Measurements from ENCODE around the gene CDCA7.

DNA sequence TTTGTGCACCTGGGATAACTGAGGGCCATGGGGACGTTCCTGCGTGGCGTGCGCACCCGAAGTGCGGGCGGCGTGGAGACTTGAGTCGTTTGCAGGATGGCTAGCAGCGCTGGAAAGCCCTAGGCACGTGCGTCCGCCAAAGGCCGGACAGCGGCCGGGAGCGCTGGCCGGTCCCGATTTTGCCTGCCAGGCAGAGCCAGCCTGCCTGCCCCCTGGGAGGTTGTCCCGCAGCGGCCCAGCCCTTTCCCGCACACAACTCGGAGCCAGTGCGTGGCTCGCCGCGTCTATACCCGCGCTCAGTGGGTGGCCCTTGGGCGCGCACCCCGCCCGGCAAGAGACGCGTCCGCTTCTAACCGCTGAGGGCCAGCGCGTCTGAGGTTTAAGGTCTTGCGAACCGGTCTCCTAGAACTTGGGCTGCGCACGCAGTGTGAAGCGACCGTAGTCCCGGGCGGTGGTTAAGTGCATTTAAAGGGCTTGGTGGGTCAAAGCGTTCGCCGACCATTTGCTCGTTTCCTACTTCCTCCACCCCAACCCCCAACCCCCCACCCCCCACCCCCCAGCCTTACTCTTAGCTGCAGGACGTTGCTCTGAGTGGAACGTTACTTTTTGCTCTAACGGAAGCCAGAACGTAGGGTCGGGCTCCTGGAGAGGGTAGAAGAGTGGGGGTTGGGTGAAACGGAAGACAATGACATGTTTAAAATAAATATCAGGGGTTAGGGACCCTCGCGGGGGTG is 627 bp downstream of the CDCA7 start:
- TF ChIP-seq POLR2AphosphoS5 (IDR thresholded peaks at IDR 0.05): no peak
- TF ChIP-seq, protein P1, sequence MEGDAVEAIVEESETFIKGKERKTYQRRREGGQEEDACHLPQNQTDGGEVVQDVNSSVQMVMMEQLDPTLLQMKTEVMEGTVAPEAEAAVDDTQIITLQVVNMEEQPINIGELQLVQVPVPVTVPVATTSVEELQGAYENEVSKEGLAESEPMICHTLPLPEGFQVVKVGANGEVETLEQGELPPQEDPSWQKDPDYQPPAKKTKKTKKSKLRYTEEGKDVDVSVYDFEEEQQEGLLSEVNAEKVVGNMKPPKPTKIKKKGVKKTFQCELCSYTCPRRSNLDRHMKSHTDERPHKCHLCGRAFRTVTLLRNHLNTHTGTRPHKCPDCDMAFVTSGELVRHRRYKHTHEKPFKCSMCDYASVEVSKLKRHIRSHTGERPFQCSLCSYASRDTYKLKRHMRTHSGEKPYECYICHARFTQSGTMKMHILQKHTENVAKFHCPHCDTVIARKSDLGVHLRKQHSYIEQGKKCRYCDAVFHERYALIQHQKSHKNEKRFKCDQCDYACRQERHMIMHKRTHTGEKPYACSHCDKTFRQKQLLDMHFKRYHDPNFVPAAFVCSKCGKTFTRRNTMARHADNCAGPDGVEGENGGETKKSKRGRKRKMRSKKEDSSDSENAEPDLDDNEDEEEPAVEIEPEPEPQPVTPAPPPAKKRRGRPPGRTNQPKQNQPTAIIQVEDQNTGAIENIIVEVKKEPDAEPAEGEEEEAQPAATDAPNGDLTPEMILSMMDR (IDR thresholded peaks at IDR 0.05; ENCODE audit: poor library complexity, severe bottlenecking): no peak
- TF ChIP-seq EP300 (conservative IDR thresholded peaks at IDR 0.05; ENCODE audit: poor library complexity, severe bottlenecking): no peak
